HG03575 (cell line): ENCODE data around the gene NCBP1.

Experiments used
- ATAC-seq: cut with Tn5 transposase; IDR thresholded peaks from one replicate; pipeline ENCODE4 v1.9.1; 2021; ENCODE audit not compliant: unreplicated experiment, insufficient number of reproducible peaks, low FRiP score; ENCODE audit errors: extremely low read depth

NCBP1 gene

GRCh38 chr9:97703437-97704344, 70.1 kb downstream of the NCBP1 start:
- no peak for ATAC-seq

DNA sequence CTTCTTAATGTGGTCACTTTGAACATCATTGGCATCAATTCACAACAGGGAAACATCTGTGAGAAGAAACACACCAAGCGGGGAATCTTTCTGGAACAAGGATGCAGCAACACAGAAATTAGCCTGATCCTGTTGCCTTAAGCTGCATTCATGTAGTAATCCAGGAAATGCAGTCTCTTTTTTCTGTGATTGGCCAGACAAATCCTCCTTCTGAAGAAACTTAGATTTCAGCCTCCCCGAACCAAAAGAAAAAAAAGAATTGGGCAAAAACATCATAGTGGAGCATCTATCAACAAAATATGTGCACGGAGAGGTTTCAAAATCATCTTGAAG, 70.7 kb downstream of the NCBP1 start:
- ATAC-seq, result no peak

DNA sequence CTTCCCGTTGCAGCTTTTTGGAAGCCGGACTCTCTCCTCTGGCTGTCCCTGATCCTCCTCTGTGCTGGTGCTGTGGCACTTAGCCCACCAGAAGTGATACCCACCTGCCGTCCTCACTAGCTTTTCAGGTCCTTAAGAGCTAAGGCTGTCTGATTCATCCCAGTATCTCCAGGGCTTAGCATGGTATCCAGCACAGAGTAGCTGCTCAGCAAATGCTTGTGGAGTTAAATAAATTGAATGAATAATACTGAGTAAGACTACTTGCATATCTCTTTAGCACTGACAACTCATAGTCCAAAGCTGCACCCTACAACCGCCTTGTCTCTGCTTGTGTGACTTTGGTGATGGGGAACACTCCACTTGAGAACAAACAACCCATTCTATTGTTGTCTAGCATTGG, 71.2 kb downstream of the NCBP1 start:
- ATAC-seq, result no peak

GRCh38 chr9:97705354-97705950, 71.8 kb downstream of the NCBP1 start:
- ATAC-seq, result no peak

DNA sequence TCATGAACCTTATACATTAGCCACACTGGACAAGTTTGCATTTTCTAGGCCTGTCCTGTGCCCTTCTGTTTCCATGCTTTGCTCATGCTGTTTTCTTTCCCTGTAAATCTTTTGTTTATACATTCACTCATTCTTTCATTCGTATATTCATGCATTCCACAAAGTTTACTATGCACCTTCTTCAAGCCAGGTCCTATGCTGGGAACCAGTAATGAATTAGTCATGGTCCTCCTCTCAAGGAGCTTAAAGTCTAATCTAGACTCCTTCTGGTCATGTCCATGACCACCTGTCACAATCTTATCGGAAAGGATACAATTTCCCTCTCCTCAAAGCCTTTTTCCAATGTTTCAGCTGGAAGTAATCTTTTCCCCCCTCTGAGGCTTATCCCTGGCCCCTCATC, 72.6 kb downstream of the NCBP1 start:
- ATAC-seq, result no peak

DNA sequence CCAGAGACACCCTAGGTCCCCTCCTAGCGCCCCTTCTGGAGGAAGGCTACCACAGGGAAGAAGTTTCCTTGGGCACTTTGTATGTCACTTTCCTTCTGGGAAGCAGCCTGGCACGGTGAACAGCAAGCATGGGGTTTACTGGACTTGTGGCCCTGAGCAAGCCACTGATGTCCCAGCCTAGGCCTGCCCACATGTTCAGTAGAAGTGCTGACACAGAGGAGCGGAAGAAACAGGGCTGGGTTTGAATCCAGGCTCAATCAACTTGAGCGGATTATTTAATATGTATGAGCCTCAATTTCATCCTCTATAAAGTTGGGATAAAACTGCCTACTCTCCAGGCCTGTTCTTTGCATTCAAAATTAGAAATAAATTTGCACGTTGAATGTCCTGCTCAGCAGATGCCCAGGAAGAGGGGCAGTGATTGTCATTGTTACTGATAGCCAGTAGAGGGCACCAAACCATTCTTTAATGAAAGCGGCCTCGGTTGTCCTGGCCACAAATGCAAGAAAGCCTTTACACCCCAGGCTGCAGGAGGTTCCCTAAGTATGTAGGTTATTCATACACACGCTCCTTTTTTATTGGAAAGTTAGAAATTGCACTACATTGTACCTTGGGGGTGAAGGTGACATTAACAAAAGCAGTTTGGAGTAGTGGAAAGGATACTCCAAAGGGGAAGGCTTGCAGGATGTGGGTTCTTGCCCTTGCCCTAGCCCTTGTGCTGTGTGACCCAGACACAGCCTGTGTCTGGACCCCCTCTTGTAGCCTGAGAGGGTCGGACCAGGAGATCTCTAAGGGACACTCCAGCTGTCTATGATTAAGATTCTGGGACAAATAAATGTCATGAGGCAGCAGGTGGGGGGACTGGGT, 77.0 kb downstream of the NCBP1 start:
- no peak for ATAC-seq

DNA sequence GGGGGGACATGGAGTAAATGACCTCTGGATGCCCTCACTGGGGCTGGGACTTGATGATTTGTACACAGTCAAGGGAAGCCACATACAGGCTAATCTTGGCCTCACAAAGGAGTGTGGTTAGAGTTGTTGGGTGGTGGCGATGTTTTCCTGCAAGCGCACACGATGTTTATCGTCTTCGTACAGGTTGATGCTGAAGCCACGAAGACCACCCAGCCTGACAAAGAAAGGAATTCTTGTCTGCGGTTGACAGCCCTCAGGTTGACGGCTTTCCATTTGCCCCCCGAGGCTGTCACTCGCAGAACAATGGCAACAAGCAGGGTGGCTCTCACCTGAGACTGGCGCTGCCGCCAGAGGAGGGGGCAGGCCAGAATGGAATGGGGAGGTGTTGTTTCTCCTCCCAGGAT, 77.6 kb downstream of the NCBP1 start:
- no peak for ATAC-seq

- no peak for ATAC-seq
Measured at GRCh38 chr9:97714435-97714834, 80.8 kb downstream of the NCBP1 start.

GRCh38 chr9:97717866-97718265, 84.2 kb downstream of the NCBP1 start:
- no peak for ATAC-seq

GRCh38 chr9:97721396-97721795, 87.8 kb downstream of the NCBP1 start:
- no peak for ATAC-seq

DNA sequence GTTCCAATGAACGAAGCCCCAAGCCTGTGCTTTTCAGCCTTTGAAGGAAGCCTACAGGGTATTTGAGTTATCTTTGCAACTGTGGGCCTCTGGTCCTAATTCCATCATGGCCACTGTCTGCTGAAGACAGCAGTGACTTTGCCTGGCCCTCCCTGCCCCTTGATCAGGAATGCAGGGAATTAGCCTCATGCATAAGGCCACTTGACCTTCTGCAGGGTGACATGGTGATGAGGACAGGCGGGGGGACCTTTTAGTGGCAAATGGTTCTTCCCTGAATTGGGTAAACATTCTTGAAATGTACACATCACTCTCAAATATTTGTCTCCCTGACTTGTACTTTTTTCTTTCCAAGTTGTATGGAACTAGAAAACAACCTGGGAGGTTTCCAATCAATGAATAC, 88.7 kb downstream of the NCBP1 start:
- ATAC-seq, result no peak
